H9 (cell line): Measurements from ENCODE around the gene PHF11. TPM values are rescaled to one million over a fixed set of nuclear protein-coding genes. Genes with fewer than 3 reads are reported as not detected.

Source experiments
- DNase-seq: peaks from one replicate; pipeline ENCODE4 v3.0.0-alpha.2; 2017
- H2AFZ ChIP-seq: one replicate; pipeline ENCODE4 v1.6.1; 2013; ENCODE audit warnings: mild to moderate bottlenecking, low read length, control low read depth, moderate library complexity
- H2AK5ac ChIP-seq: 2 replicates; pipeline ENCODE4 v1.6.1; 2013; ENCODE audit warnings: low read length, control low read depth, mixed read lengths; ENCODE audit not compliant: insufficient read length
- H2BK120ac ChIP-seq: one replicate; pipeline ENCODE4 v1.6.1; 2013; ENCODE audit warnings: low read depth, mild to moderate bottlenecking, low read length, control low read depth, inconsistent platforms; ENCODE audit not compliant: poor library complexity, severe bottlenecking
- H2BK12ac ChIP-seq: 2 replicates; pipeline ENCODE4 v1.6.1; 2013; ENCODE audit warnings: low read length, control low read depth, mixed read lengths, low read depth; ENCODE audit not compliant: insufficient read length
- H2BK15ac ChIP-seq: 2 replicates; pipeline ENCODE4 v1.6.1; 2013; ENCODE audit warnings: low read depth, low read length, control low read depth
- H2BK20ac ChIP-seq: one replicate; pipeline ENCODE4 v1.6.1; 2013; ENCODE audit warnings: low read depth, mild to moderate bottlenecking, low read length, control low read depth, inconsistent platforms; ENCODE audit not compliant: poor library complexity, severe bottlenecking
- H2BK5ac ChIP-seq: 2 replicates; pipeline ENCODE4 v1.6.1; 2013; ENCODE audit warnings: low read length, control low read depth, mixed read lengths; ENCODE audit not compliant: insufficient read length
- H3K14ac ChIP-seq: 2 replicates; pipeline ENCODE4 v1.6.1; 2013; ENCODE audit warnings: low read length, control low read depth; ENCODE audit not compliant: insufficient read depth
- H3K18ac ChIP-seq: 2 replicates; pipeline ENCODE4 v1.6.1; 2013; ENCODE audit warnings: low read depth, mild to moderate bottlenecking, mixed read lengths, low read length, control low read depth; ENCODE audit not compliant: insufficient read length
- H3K23ac ChIP-seq: 2 replicates; pipeline ENCODE4 v1.6.1; 2013; ENCODE audit warnings: low read length, control low read depth, mixed read lengths, low read depth; ENCODE audit not compliant: insufficient read length
- H3K23me2 ChIP-seq: 2 replicates; pipeline ENCODE4 v1.6.1; 2013; ENCODE audit warnings: low read depth, mild to moderate bottlenecking, mixed read lengths, low read length, control low read depth; ENCODE audit not compliant: insufficient read length, poor library complexity, severe bottlenecking
- H3K27ac ChIP-seq: 2 replicates; pipeline ENCODE4 v1.5.1; 2013; ENCODE audit warnings: low read length, control low read depth, mixed read lengths, low read depth; ENCODE audit not compliant: insufficient read length
- H3K27me3 ChIP-seq: 2 replicates; pipeline ENCODE4 v1.6.1; 2013; ENCODE audit warnings: low read length, control low read depth, inconsistent platforms; ENCODE audit not compliant: insufficient read depth
- H3K4ac ChIP-seq: 2 replicates; pipeline ENCODE4 v1.6.1; 2013; ENCODE audit warnings: low read depth, mild to moderate bottlenecking, control low read depth, inconsistent platforms, low read length, moderate library complexity
- H3K4me1 ChIP-seq: 2 replicates; pipeline ENCODE4 v1.6.1; 2013; ENCODE audit warnings: low read length, control low read depth, inconsistent platforms; ENCODE audit not compliant: insufficient read depth
- H3K4me2 ChIP-seq: 2 replicates; pipeline ENCODE4 v1.6.1; 2013; ENCODE audit warnings: low read length, control low read depth, mixed read lengths; ENCODE audit not compliant: insufficient read length, insufficient read depth
- H3K56ac ChIP-seq: 2 replicates; pipeline ENCODE4 v1.6.1; 2013; ENCODE audit warnings: low read depth, mild to moderate bottlenecking, mixed read lengths, low read length, control low read depth; ENCODE audit not compliant: insufficient read length
- H3K79me1 ChIP-seq: 2 replicates; pipeline ENCODE4 v1.6.1; 2013; ENCODE audit warnings: low read depth, mild to moderate bottlenecking, moderate library complexity, low read length, control low read depth, inconsistent platforms; ENCODE audit not compliant: insufficient read depth, poor library complexity, severe bottlenecking
- H3K79me2 ChIP-seq: 2 replicates; pipeline ENCODE4 v1.6.1; 2013; ENCODE audit warnings: low read length, control low read depth, inconsistent platforms; ENCODE audit not compliant: insufficient read depth
- H3K9ac ChIP-seq: 2 replicates; pipeline ENCODE4 v1.6.1; 2013; ENCODE audit warnings: low read length, control low read depth, mixed read lengths; ENCODE audit not compliant: insufficient read length; ENCODE audit errors: extremely low read depth
- H3K9me3 ChIP-seq: one replicate; pipeline ENCODE4 v1.6.1; 2013; ENCODE audit warnings: low read depth, low read length, inconsistent platforms; ENCODE audit not compliant: control insufficient read depth
- H3T11ph ChIP-seq: one replicate; pipeline ENCODE4 v1.6.1; 2013; ENCODE audit warnings: mild to moderate bottlenecking, low read length, control low read depth, inconsistent platforms
- H4K20me1 ChIP-seq: one replicate; pipeline ENCODE4 v1.6.1; 2013; ENCODE audit not compliant: control insufficient read depth, insufficient read length, insufficient read depth
- H4K5ac ChIP-seq: 2 replicates; pipeline ENCODE4 v1.6.1; 2013; ENCODE audit warnings: low read depth, mild to moderate bottlenecking, mixed read lengths, low read length, control low read depth; ENCODE audit not compliant: insufficient read length
- H4K8ac ChIP-seq: replicated peaks from 2 replicates; pipeline ENCODE4 v1.6.1; 2013; ENCODE audit warnings: low read length, control low read depth, mixed read lengths, low read depth; ENCODE audit not compliant: insufficient read length
- H4K91ac ChIP-seq: 2 replicates; pipeline ENCODE4 v1.6.1; 2013; ENCODE audit warnings: low read depth, mild to moderate bottlenecking, moderate library complexity, mixed read lengths, low read length, control low read depth; ENCODE audit not compliant: insufficient read length
- H3K27ac Mint-ChIP-seq, 3 experiments: 2 replicates in 2 of 3; 3 replicates in 1 of 3; pipeline ENCODE4 v1.8.0; 2020 to 2021; ENCODE audit warnings: mixed read lengths in 3 of 3, mild to moderate bottlenecking in 1 of 3, moderate library complexity in 1 of 3
- H3K27me3 Mint-ChIP-seq: 2 replicates; pipeline ENCODE4 v1.8.0; 2021; ENCODE audit warnings: low read depth, mild to moderate bottlenecking, moderate library complexity, mixed read lengths
- H3K36me3 Mint-ChIP-seq, 3 experiments: 2 replicates in 2 of 3; 3 replicates in 1 of 3; pipeline ENCODE4 v1.8.0; 2020 to 2021; ENCODE audit warnings: low read depth in 3 of 3, mixed read lengths in 3 of 3; ENCODE audit not compliant: insufficient read depth in 1 of 3
- H3K4me1 Mint-ChIP-seq, 2 experiments: 2 replicates each; pipeline ENCODE4 v1.8.0; 2020; ENCODE audit warnings: mixed read lengths in 2 of 2
- H3K4me3 Mint-ChIP-seq, 2 experiments: 2 replicates in 1 of 2; 3 replicates in 1 of 2; pipeline ENCODE4 v1.8.0; 2020 to 2021; ENCODE audit warnings: mild to moderate bottlenecking in 2 of 2, mixed read lengths in 2 of 2, moderate library complexity in 1 of 2
- H3K9me3 Mint-ChIP-seq, 2 experiments: 2 replicates in 1 of 2; 3 replicates in 1 of 2; pipeline ENCODE4 v1.8.0; 2020; ENCODE audit warnings: mild to moderate bottlenecking in 2 of 2, mixed read lengths in 2 of 2, moderate library complexity in 1 of 2
- CTCF ChIP-seq: fragments of 200-600 bp; sonication (generic); conservative IDR thresholded peaks from 3 replicates; pipeline ENCODE4 v1.8.0; 2021; ENCODE audit warnings: antibody characterized with exemption, mild to moderate bottlenecking
- WGBS: extraction: QIAGEN DNeasy Blood & Tissue Kit; methylation state at CpG from one replicate; pipeline ENCODE4 v1.1.7; 2013; ENCODE audit warnings: missing lambda C conversion rate, low lambda C conversion rate, mixed read lengths; ENCODE audit not compliant: insufficient read length; ENCODE audit errors: extremely low coverage; 5-methylcytosine and 5-hydroxymethylcytosine counted together
- total RNA-seq: library from RNA; stranded (reverse); gene quantifications from 2 replicates; pipeline ENCODE4 v1.2.1, GENCODE V29; 2021

The PHF11 gene
- total RNA-seq, 1 experiment from 2014 or later, result 13.5 TPM

GRCh38 chr13:49566461-49566860 lies 70.7 kb downstream of the PHF11 start:
- no peak overlapping the region for H4K91ac ChIP-seq
- H4K20me1 ChIP-seq, result no peaks in the 10 kb centered on the region
- Mint-ChIP-seq H3K4me1 (no peaks in the 10 kb centered on the region), H3K36me3 (peaks cover 24 to 39% (median 36%) of the 10 kb centered on the region in 3 experiments), H3K4me3 (no peak overlapping the region), H3K9me3 (peaks cover 0 to 5% of the 10 kb centered on the region in 2 experiments; a peak in 1 of 5 replicates), H3K27ac (no peak overlapping the region), H3K27me3 (no peaks in the 10 kb centered on the region)
- no peak overlapping the region for H3K4me2 ChIP-seq
- H3K4me1 ChIP-seq, result no peaks in the 10 kb centered on the region
- H3K14ac ChIP-seq, result no peak overlapping the region
- H2BK20ac ChIP-seq, result no peak overlapping the region
- no peak overlapping the region for H3K18ac ChIP-seq
- WGBS, result no CpG with 5 or more reads among the region's 4 CpGs
- H2BK120ac ChIP-seq, result no peak overlapping the region
- H2AFZ ChIP-seq, result no peak overlapping the region
- H4K8ac ChIP-seq, result no peak overlapping the region
- no peaks in the 10 kb centered on the region for H3K23me2 ChIP-seq
- H3K56ac ChIP-seq, result no peak overlapping the region
- no peak for TF ChIP-seq CTCF
- no peak overlapping the region for H3K4ac ChIP-seq
- H3K23ac ChIP-seq, result no peak overlapping the region
- no peaks in the 10 kb centered on the region for H3K9me3 ChIP-seq
- no peak overlapping the region for H2BK5ac ChIP-seq
- no peak overlapping the region for H2BK12ac ChIP-seq
- H3T11ph ChIP-seq, result no peak overlapping the region
- no peaks in the 10 kb centered on the region for H3K27me3 ChIP-seq
- no peak overlapping the region for H2BK15ac ChIP-seq
- H2AK5ac ChIP-seq, result no peak overlapping the region
- H3K9ac ChIP-seq, result no peak overlapping the region
- H3K27ac ChIP-seq, result no peak overlapping the region
- H3K79me1 ChIP-seq, result peaks cover 2% of the 10 kb centered on the region
- DNase-seq, result no peak
- H4K5ac ChIP-seq, result no peak overlapping the region
- no peaks in the 10 kb centered on the region for H3K79me2 ChIP-seq
